ACC112 (cell line): Measurements from ENCODE around the gene ZFP1.
"Not testable (repeated sequence)": the region's sequence is repeated elsewhere in the genome, so short reads cannot be mapped to it uniquely, and the experiment has no call there.

Source experiments
- H2AFZ ChIP-seq: fragments of 200-600 bp; sonication (generic); one replicate; pipeline ENCODE4 v1.6.0; 2017; ENCODE audit warnings: antibody characterized with exemption, low read length; ENCODE audit not compliant: unreplicated experiment
- H3K27ac ChIP-seq: fragments of 200-600 bp; sonication (generic); 2 replicates; pipeline ENCODE4 v1.5.1; 2014; ENCODE audit warnings: low read depth, mild to moderate bottlenecking, antibody characterized with exemption, low read length, moderate library complexity
- H3K27me3 ChIP-seq: fragments of 200-600 bp; sonication (generic); 2 replicates; pipeline ENCODE4 v1.6.1; 2014; ENCODE audit warnings: mild to moderate bottlenecking, antibody characterized with exemption, low read length, moderate library complexity, mixed read lengths; ENCODE audit not compliant: insufficient read depth
- H3K36me3 ChIP-seq: fragments of 200-600 bp; sonication (generic); 2 replicates; pipeline ENCODE4 v1.6.1; 2016; ENCODE audit warnings: mild to moderate bottlenecking, antibody characterized with exemption, low read length, moderate library complexity, mixed read lengths; ENCODE audit not compliant: insufficient read depth
- H3K4me1 ChIP-seq: fragments of 200-600 bp; sonication (generic); one replicate; pipeline ENCODE4 v1.6.1; 2016; ENCODE audit warnings: low read length, mixed read lengths; ENCODE audit not compliant: insufficient read depth, unreplicated experiment, control insufficient read depth
- H3K4me3 ChIP-seq: fragments of 200-600 bp; sonication (generic); 2 replicates; pipeline ENCODE4 v1.5.1; 2014; ENCODE audit warnings: mild to moderate bottlenecking, low read depth, low read length
- H3K79me2 ChIP-seq: fragments of 200-600 bp; sonication (generic); one replicate; pipeline ENCODE4 v1.6.0; 2016; ENCODE audit warnings: low read length; ENCODE audit not compliant: control insufficient read depth, unreplicated experiment, insufficient read depth

Gene ZFP1

DNA sequence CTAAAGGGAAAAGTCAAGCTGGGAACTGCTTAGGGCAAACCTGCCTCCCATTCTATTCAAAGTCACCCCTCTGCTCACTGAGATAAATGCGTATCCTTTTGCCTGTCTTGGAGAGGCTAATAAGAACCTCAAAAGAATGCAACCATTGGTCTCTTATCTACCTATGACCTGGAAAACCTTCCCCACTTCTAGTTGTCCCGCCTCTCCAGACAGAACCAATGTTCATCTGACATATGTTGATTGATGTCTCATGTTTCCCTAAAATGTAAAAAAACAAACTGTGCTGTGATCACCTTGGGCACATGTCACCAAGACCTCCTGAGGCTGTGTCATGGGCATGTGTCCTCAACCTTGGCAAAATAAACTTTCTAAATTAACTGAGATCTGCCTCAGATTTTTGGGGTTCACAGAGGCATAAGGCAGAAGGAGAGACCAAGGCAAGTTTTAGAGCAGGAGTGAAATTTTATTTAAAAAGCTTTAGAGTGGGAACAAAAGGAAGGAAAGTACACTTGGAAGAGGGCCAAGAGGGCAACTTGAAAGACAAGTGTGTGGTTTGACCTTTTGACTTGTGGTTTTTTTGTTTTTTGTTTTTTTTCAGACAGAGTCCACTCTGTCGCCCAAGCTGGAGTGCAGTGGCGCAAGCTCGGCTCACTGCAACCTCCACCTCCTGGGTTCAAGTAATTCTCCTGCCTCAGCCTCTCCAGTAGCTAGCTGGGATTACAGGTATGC is 18.7 kb upstream of the ZFP1 start:
- not testable (repeated sequence) for H3K4me3 ChIP-seq, H3K36me3 ChIP-seq, H3K27ac ChIP-seq, H3K79me2 ChIP-seq, H3K27me3 ChIP-seq, H2AFZ ChIP-seq, H3K4me1 ChIP-seq

DNA sequence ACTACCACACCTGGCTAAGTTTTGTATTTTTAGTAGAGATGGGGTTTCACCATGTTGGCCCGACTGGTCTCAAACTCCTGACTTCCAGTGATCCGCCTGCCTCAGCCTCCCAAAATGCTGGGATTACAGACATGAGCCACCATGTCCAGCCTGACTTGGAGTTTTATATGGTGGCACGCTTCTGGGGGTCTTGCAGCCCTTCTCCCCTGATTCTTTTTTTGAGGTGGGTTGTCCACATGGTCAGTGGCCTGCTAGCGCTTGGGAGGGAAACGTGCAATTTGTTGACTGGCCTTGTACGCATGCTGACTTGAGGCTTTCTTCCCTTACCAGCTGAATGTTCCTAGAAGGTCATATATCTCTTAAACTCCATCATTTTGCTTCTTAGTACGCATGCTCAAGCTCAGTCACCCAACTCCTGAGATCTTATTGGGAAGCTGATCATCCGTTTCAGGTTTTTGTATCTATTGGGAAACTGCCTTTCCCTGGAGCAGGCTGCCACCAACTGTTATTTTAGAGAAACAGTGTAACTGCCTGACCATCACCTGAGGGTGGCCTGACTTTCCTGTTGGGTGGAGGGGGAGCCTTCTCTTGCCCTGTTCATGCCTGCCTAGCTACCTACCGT is 18.1 kb upstream of the ZFP1 start:
- H3K27me3 ChIP-seq, result peaks cover 8% of the 10 kb centered on the region; the same call in 1 of the 2 replicates
- H3K27ac ChIP-seq, result no peak overlapping the region
- H3K79me2 ChIP-seq, result no peaks in the 10 kb centered on the region
- no peak overlapping the region for H3K4me3 ChIP-seq
- no peaks in the 10 kb centered on the region for H3K36me3 ChIP-seq
- H3K4me1 ChIP-seq, result no peaks in the 10 kb centered on the region
- no peak overlapping the region for H2AFZ ChIP-seq

DNA sequence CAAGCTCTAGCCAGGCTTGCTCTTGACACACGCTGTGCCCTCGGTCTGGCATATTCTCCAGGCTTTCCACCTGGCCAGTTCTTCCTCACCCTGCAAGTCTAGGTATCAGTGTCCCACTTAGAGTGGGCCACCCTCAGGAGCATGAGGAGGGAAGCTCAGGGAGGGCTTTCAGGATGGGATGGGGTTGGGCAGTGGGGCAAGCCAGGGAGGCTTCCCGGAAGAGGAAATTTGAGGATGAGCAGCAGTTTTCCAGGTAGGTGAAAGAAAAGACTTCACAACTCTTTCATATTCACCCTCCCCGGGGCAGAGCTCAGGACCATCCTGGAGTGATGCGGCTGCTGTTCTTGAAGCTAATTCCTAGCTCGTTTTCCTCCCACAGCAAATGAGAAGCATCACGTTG is 17.2 kb upstream of the ZFP1 start:
- Histone ChIP-seq H3K27ac (no peak overlapping the region), H2AFZ (no peak overlapping the region), H3K27me3 (peaks cover 8% of the 10 kb centered on the region; the same call in 1 of the 2 replicates), H3K4me1 (no peaks in the 10 kb centered on the region), H3K36me3 (no peaks in the 10 kb centered on the region), H3K4me3 (no peak overlapping the region), H3K79me2 (no peaks in the 10 kb centered on the region)

DNA sequence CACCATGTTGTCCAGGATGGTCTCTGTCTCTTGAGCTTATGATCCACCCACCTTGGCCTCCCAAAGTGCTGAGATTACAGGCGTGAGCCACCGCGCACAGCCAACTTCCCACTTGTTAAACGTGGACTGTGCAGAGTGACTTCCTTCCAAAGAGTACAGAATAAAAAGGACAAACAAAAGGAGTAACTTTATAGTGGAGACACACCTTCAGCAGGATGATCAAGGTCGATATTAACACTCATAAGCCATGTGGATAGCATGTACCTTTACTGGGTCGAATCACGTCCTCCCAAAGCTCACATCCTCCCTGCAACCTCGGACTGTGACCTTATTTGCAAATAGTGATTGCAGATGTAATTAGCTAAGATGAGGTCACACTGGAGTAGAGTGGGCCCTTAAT is 10.1 kb upstream of the ZFP1 start:
- H2AFZ ChIP-seq, result no peak overlapping the region
- no peak overlapping the region for H3K4me3 ChIP-seq
- H3K4me1 ChIP-seq, result no peaks in the 10 kb centered on the region
- H3K79me2 ChIP-seq, result no peaks in the 10 kb centered on the region
- no peak overlapping the region for H3K27ac ChIP-seq
- no peaks in the 10 kb centered on the region for H3K27me3 ChIP-seq
- no peaks in the 10 kb centered on the region for H3K36me3 ChIP-seq

DNA sequence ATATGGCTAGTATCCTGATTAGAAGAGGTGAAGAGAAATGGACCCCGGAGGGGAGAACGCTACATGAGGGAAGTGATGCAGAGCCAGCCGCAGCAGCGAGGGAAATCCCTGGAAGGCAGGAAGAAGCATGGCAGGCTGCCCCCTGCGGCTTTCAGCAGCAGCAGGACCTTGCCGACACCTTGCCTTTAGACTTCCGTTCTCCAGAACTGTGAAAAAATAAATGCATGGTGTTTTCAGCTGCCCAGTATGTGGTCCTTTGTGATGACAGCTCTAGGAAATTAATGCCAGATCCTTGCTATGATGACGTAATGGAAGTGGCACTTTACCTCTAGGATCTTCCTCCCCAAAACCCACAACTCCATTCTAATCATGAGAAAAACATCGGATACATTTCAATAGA is 9.7 kb upstream of the ZFP1 start:
- no peak overlapping the region for H3K27ac ChIP-seq
- H2AFZ ChIP-seq, result no peak overlapping the region
- no peaks in the 10 kb centered on the region for H3K4me1 ChIP-seq
- H3K79me2 ChIP-seq, result no peaks in the 10 kb centered on the region
- H3K27me3 ChIP-seq, result no peaks in the 10 kb centered on the region
- H3K4me3 ChIP-seq, result no peak overlapping the region
- no peaks in the 10 kb centered on the region for H3K36me3 ChIP-seq

DNA sequence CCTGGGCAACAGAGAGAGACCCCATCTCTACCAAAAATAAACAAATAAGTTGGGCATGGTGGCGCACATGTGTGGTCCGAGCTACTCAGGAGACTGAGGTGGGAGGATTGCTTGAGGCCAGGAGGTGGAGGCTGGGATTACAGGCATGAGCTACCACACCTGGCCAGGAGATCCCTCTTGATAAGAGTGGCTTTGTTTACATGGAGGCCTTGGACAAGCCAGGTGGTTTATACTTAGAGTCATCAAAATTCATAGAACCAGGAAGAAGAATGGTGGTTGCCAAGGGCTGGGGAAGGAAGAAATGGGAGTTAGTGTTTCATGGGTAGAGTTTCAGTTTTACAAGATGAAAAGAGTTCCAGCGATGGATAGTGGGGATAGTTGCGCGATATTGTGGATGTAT is 8.8 kb upstream of the ZFP1 start:
- no peak overlapping the region for H2AFZ ChIP-seq
- H3K4me3 ChIP-seq, result no peak overlapping the region
- H3K27ac ChIP-seq, result no peak overlapping the region
- H3K4me1 ChIP-seq, result no peaks in the 10 kb centered on the region
- H3K27me3 ChIP-seq, result no peaks in the 10 kb centered on the region
- H3K36me3 ChIP-seq, result no peaks in the 10 kb centered on the region
- no peaks in the 10 kb centered on the region for H3K79me2 ChIP-seq

DNA sequence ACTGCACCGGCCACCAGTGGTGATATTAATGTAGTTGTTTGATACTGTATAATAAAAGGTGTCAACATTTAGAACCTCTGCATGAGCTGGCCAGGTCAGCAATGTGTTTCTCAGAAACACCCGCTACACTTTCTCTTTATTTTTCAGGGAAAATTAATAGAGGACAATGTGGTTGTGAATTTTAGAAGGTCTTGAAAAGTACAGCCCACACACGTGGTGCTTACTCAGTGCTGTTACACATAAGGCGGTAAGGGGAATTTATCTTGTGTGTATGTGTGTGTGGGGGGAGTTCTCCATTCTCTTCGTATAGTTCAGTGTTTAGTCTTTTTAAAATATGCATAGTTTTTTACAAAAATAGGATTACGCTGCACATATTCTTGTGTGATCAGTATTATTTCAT is 4.4 kb upstream of the ZFP1 start:
- H3K27me3 ChIP-seq, result no peaks in the 10 kb centered on the region
- H3K36me3 ChIP-seq, result no peaks in the 10 kb centered on the region
- no peaks in the 10 kb centered on the region for H3K4me1 ChIP-seq
- H3K4me3 ChIP-seq, result no peak overlapping the region
- no peaks in the 10 kb centered on the region for H3K79me2 ChIP-seq
- no peak overlapping the region for H2AFZ ChIP-seq
- H3K27ac ChIP-seq, result no peak overlapping the region

DNA sequence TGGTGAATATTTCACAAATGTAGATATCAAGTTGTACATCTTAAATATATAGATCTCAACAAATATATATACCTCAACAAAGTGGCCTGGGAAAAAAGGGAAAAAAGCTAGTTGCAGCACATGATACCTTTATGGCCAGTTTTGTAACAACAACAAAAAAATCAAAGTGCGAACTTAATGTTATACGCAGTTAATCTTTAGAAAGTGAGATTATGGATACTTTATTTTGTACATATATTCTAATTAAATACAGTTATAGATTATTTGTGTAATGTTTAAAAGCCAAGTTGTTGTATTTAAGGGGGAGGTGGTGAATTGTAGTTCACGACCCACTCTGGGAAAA is 385 bp upstream of the ZFP1 start:
- H3K4me3 ChIP-seq, result peak overlapping the region; percentile 91
- H3K79me2 ChIP-seq, result peaks cover 8% of the 10 kb centered on the region
- no peak overlapping the region for H3K27ac ChIP-seq
- H3K36me3 ChIP-seq, result peaks cover 15% of the 10 kb centered on the region
- H3K4me1 ChIP-seq, result no peaks in the 10 kb centered on the region
- H2AFZ ChIP-seq, result peak overlapping the region; percentile 27
- no peaks in the 10 kb centered on the region for H3K27me3 ChIP-seq

DNA sequence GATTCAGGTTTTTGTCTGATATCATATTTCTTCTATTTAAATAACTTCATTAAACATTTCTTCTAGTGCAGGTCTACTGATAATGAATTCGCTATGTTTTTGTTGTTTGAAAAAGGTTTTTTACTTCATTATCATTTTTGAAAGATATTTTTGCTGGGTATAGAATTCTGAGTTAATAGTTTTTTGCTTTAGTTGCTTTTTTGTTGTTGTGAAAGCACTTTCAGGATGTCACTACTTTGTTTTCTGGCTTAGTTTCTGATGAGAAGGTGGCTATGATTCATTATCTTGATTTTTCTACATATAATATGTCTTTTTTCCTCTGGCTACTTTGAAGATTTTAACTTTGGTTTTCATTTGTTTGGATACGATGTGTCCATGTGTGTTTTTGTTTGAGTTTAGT is 3.5 kb downstream of the ZFP1 start:
- Histone ChIP-seq H3K4me1 (no peaks in the 10 kb centered on the region), H3K27me3 (no peaks in the 10 kb centered on the region), H3K36me3 (peaks cover 34% of the 10 kb centered on the region), H3K79me2 (peaks cover 8% of the 10 kb centered on the region), H3K27ac (no peak overlapping the region), H2AFZ (no peak overlapping the region), H3K4me3 (no peak overlapping the region)

DNA sequence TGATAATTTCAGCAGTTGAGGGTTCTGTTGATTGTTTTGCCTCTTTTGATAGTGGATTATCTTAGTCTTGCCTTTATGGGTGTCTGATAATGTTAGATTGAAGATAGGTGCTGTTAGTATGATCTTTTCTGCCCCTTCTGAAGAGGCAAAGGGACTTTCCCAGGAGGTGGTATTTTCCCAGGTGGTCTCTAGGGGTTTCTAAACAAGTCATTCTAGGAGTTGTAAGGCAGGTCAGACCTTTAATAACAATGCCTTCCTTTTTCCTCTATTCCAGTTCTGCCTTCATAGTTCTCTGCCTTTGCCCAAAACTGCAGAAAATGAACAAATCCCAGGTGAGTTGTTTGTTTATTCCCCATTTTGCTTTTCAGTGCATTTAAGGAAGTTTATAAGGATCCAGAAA is 4.3 kb downstream of the ZFP1 start:
- Histone ChIP-seq H3K4me3 (no peak overlapping the region), H3K79me2 (peaks cover 8% of the 10 kb centered on the region), H3K36me3 (peaks cover 34% of the 10 kb centered on the region), H3K4me1 (no peaks in the 10 kb centered on the region), H2AFZ (no peak overlapping the region), H3K27ac (no peak overlapping the region), H3K27me3 (no peaks in the 10 kb centered on the region)

DNA sequence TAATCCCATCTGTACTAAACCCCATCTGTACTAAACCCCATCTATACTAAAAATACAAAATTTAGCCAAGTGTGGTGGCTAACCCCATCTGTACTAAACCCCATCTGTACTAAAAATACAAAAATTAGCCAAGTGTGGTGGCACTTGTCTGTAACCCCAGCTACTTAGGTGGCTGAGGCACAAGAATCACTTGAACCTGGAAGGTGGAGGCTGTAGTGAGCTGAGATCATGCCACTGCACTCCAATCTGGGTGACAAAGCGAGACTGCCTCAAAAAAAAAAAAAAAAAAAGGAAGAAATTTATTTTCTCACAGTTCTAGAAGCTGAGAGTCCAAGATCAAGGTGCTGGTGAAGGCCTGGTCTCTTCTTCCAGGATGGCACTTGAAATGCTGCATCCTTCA is 12.1 kb downstream of the ZFP1 start:
- peaks cover 33% of the 10 kb centered on the region for H3K36me3 ChIP-seq
- H3K79me2 ChIP-seq, result no peaks in the 10 kb centered on the region

More for the DNA sequence above, 12.1 kb downstream of the ZFP1 start:
- no peak overlapping the region for H2AFZ ChIP-seq
- H3K4me3 ChIP-seq, result no peak overlapping the region
- no peak overlapping the region for H3K27ac ChIP-seq
- no peaks in the 10 kb centered on the region for H3K4me1 ChIP-seq
- no peaks in the 10 kb centered on the region for H3K27me3 ChIP-seq
